Adrenal gland (tissue), 12 donors: ENCODE measurements around the gene GPC5. TPM values are rescaled to one million over a fixed set of nuclear protein-coding genes. Genes with fewer than 3 reads are reported as not detected.
"Not testable (repeated sequence)": the region's sequence is repeated elsewhere in the genome, so short reads cannot be mapped to it uniquely, and the experiment has no call there.

Source experiments
- DNase-seq, 7 donors: peaks; one replicate each; pipeline ENCODE4 v3.0.0-alpha.2; 2019 to 2020
- H3K27ac ChIP-seq, 5 donors: fragments of 200-600 bp; sonication (generic) in 4 of 5; 1 replicate in 3 of 5; 2 replicates in 2 of 5; pipeline versions ENCODE4 v1.5.1 to v1.8.0; 2016 to 2020; ENCODE audit warnings: mild to moderate bottlenecking in 1 of 5
- H3K27me3 ChIP-seq: fragments of 200-600 bp; 2 replicates; pipeline ENCODE4 v1.8.0; 2021
- H3K36me3 ChIP-seq, 2 donors: fragments of 200-600 bp; replicated peaks in 1 of 2; 1 replicate in 1 of 2; 2 replicates in 1 of 2; pipeline versions ENCODE4 v1.5.1 to v1.8.0; 2018 to 2022
- H3K4me1 ChIP-seq, 2 donors: fragments of 200-600 bp; replicated peaks in 1 of 2; 1 replicate in 1 of 2; 2 replicates in 1 of 2; pipeline versions ENCODE4 v1.5.1 to v1.8.0; 2018 to 2021
- H3K4me3 ChIP-seq, 4 donors: fragments of 200-600 bp; sonication (generic) in 3 of 4; one replicate each; pipeline ENCODE4 v1.5.1; 2016 to 2018
- H3K9me3 ChIP-seq, 3 donors: fragments of 200-600 bp; sonication (generic) in 1 of 3; replicated peaks in 1 of 3; 1 replicate in 2 of 3; 2 replicates in 1 of 3; pipeline versions ENCODE4 v1.5.1 to v1.8.0; 2016 to 2021
- POLR2A ChIP-seq, 2 donors: fragments of 450-650 bp; IDR thresholded peaks; one replicate each; pipeline ENCODE4 v1.6.1; 2017; ENCODE audit warnings: antibody characterized with exemption in 2 of 2, mild to moderate bottlenecking in 2 of 2, moderate library complexity in 1 of 2
- WGBS, 4 donors: extraction: QIAGEN DNeasy Blood & Tissue Kit in 2 of 4; methylation state at CpG; one replicate each; pipeline versions ENCODE4 v1.1.5 to v1.1.7; 2013 to 2017; 5-methylcytosine and 5-hydroxymethylcytosine counted together
- intact Hi-C, 2 donors: fragments of 100-400 bp; cut with DNase I; formaldehyde crosslinking; loops; one replicate each; pipeline versions ENCODE4 v1.14.1 to v1.15.0; 2022 to 2023
- polyA plus RNA-seq, 3 donors: library from polyadenylated mRNA; stranded (reverse); fragments of 200-250 nt in 2 of 3; fragments of 350-450 nt in 1 of 3; fragmentation: Illumina TruSeq in 1 of 3; extraction: RNeasy Lipid Tissue Mini Kit (QIAGEN cat#74804) in 1 of 3; gene quantifications; one replicate each; pipeline ENCODE4 v1.2.3, GENCODE V29; 2013 to 2014
- total RNA-seq, 9 donors: library from RNA; depleted of rRNA in 4 of 9; stranded (reverse); fragments of >200 nt in 4 of 9; fragments of 120-200 nt in 1 of 9; fragmentation: NEBNext Ultra II Directional in 1 of 9; extraction: Animal tissue kit (Norgen Biotek cat#: 25700) in 1 of 9; gene quantifications; one replicate each; pipeline versions ENCODE4 v1.1.0 to v1.2.4, GENCODE V29; 2013 to 2023
- TF ChIP-seq, protein P1 (sequence below), 6 experiments: fragments of 450-650 bp in 4 of 6; fragments of 200-600 bp in 2 of 6; sonication (generic) in 1 of 6; IDR thresholded peaks; 1 replicate in 5 of 6; 2 replicates in 1 of 6; pipeline versions ENCODE4 v1.5.1 to v1.8.0; 2016 to 2021; ENCODE audit warnings: antibody characterized with exemption in 6 of 6, mild to moderate bottlenecking in 2 of 6, moderate library complexity in 1 of 6
- donor health status: healthy with polysubstance abuse.
- donor health status: Bipolar disorder and iron deficiency.
- donor health status: DM: yes; HTN: yes; CAD: no.
- donor health status: DM: no; HTN: no; CAD: no.
- donor health status: DM: no; HTN: no; CAD: no.
- donor health status: DM: yes; HTN: yes; CAD: no.

Gene GPC5
- total and polyA plus RNA-seq, 12 donors: 0.24 to 7.7 (median 2.1) TPM; not detected in 4

GRCh38 chr13:91778123-91778522, 379.7 kb downstream of the GPC5 start:
- no peaks in the 10 kb centered on the region for H3K36me3 ChIP-seq
- no peaks in the 10 kb centered on the region for H3K27me3 ChIP-seq
- no peak overlapping the region for H3K4me3 ChIP-seq
- DNase-seq: no peak
- no peaks in the 10 kb centered on the region for H3K9me3 ChIP-seq
- H3K27ac ChIP-seq: no peak overlapping the region
- 80 to 94% (median 81%) methylated on average over 4 of the region's 4 CpGs for WGBS, 4 donors
- no peaks in the 10 kb centered on the region for H3K4me1 ChIP-seq
- TF ChIP-seq, protein P1, sequence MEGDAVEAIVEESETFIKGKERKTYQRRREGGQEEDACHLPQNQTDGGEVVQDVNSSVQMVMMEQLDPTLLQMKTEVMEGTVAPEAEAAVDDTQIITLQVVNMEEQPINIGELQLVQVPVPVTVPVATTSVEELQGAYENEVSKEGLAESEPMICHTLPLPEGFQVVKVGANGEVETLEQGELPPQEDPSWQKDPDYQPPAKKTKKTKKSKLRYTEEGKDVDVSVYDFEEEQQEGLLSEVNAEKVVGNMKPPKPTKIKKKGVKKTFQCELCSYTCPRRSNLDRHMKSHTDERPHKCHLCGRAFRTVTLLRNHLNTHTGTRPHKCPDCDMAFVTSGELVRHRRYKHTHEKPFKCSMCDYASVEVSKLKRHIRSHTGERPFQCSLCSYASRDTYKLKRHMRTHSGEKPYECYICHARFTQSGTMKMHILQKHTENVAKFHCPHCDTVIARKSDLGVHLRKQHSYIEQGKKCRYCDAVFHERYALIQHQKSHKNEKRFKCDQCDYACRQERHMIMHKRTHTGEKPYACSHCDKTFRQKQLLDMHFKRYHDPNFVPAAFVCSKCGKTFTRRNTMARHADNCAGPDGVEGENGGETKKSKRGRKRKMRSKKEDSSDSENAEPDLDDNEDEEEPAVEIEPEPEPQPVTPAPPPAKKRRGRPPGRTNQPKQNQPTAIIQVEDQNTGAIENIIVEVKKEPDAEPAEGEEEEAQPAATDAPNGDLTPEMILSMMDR (IDR thresholded peaks at IDR 0.05): no peak
- no peak for TF ChIP-seq POLR2A (IDR thresholded peaks at IDR 0.05)
- intact Hi-C loops: no loop called here

GRCh38 chr13:91781982-91782691, 383.7 kb downstream of the GPC5 start:
- H3K4me1 ChIP-seq, H3K27ac ChIP-seq, H3K4me3 ChIP-seq, intact Hi-C loops, H3K27me3 ChIP-seq, H3K36me3 ChIP-seq, H3K9me3 ChIP-seq: not testable (repeated sequence)
- peak; percentile 17 to 65 (median 33) for DNase-seq
- TF ChIP-seq, protein P1 (IDR thresholded peaks at IDR 0.05): peak in 5 of 6 experiments; percentile 21 to 50 (median 45)
- 51 to 54% (median 52%) methylated on average over 7 of the region's 7 CpGs for WGBS, 4 donors

- intact Hi-C loops: no loop called here
Measured at GRCh38 chr13:91785431-91786119, 387.2 kb downstream of the GPC5 start.

DNA sequence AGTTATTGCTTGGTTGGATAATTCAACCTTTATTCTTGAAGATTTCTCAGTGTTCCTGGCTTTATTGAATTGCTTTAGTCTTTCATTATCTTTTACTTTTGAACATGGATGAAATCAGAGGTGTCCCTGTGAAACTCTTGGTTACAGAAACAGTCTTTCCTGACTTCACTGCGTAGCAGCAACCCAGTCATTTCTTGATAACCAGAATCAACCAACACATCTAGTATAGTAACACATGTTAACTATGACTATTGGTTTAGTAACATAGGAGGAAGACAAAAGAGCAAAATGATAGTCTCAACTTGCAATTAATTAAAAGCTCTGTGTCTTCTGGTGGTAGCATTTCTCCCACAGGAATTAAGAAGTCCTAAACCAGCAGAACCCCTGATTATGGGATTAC, 393.6 kb downstream of the GPC5 start:
- intact Hi-C loops: no loop called here
- H3K4me1 ChIP-seq: no peaks in the 10 kb centered on the region
- WGBS, 4 donors: 81 to 90% (median 89%) methylated on average over 1 of the region's 1 CpG
- TF ChIP-seq POLR2A (IDR thresholded peaks at IDR 0.05): no peak
- TF ChIP-seq, protein P1 (IDR thresholded peaks at IDR 0.05): no peak
- no peaks in the 10 kb centered on the region for H3K36me3 ChIP-seq
- DNase-seq: no peak
- no peak overlapping the region for H3K4me3 ChIP-seq
- no peak overlapping the region for H3K27ac ChIP-seq
- H3K27me3 ChIP-seq: no peaks in the 10 kb centered on the region
- no peaks in the 10 kb centered on the region for H3K9me3 ChIP-seq

More at GRCh38 chr13:91785431-91786119, 387.2 kb downstream of the GPC5 start:
- no peak for DNase-seq
- Histone ChIP-seq H3K27ac (no peak overlapping the region), H3K9me3 (no peaks in the 10 kb centered on the region), H3K27me3 (no peaks in the 10 kb centered on the region), H3K36me3 (no peaks in the 10 kb centered on the region), H3K4me1 (no peaks in the 10 kb centered on the region), H3K4me3 (no peak overlapping the region)
- TF ChIP-seq POLR2A (IDR thresholded peaks at IDR 0.05): no peak
- TF ChIP-seq, protein P1 (IDR thresholded peaks at IDR 0.05): no peak
- WGBS, 4 donors: 74 to 83% (median 76%) methylated on average over 5 of the region's 5 CpGs
